Panc1 (cell line): Measurements from ENCODE around the gene HS3ST2. TPM values are rescaled to one million over a fixed set of nuclear protein-coding genes. Genes with fewer than 3 reads are reported as not detected.
"Not testable (repeated sequence)": the region's sequence is repeated elsewhere in the genome, so short reads cannot be mapped to it uniquely, and the experiment has no call there.

Source experiments
- ATAC-seq: fragments of 200-7000 bp; cut with Tn5 transposase; 2 replicates; pipeline ENCODE4 v1.9.1; 2020; ENCODE audit warnings: mild to moderate bottlenecking, moderate library complexity
- BruUV-seq: library from RNA; stranded (reverse); fragments of 400-500 nt; replicated peaks from 2 replicates; lab custom pipeline; 2021; lab: Mats Ljungman, UMichigan
- CTCF ChIA-PET: fragments of 300-600 bp; sonication (Branson Sonifier 250); formaldehyde crosslinking; loops from one replicate; lab custom pipeline; 2022; ENCODE audit warnings: antibody characterized with exemption; lab: Charles Lee
- POLR2A ChIA-PET: fragments of 300-600 bp; sonication (Branson Sonifier 250); formaldehyde crosslinking; loops from one replicate; lab custom pipeline; 2022; ENCODE audit warnings: antibody characterized with exemption; lab: Charles Lee
- DNase-seq: peaks from one replicate; pipeline ENCODE4 v3.0.0-alpha.2; 2010; ENCODE audit warnings: low read depth, low spot score
- H3K27ac ChIP-seq: 2 replicates; pipeline ENCODE4 v1.5.1; 2011; ENCODE audit warnings: mild to moderate bottlenecking, low read length, inconsistent platforms
- H3K27me3 ChIP-seq: fragments of 200-500 bp; sonication (Bioruptor generic); 2 replicates; pipeline ENCODE4 v1.6.0; 2014; ENCODE audit warnings: low read length, inconsistent platforms; ENCODE audit not compliant: control insufficient read depth, insufficient read depth
- H3K36me3 ChIP-seq: fragments of 200-500 bp; sonication (Bioruptor generic); 2 replicates; pipeline ENCODE4 v1.5.1; 2014; ENCODE audit warnings: inconsistent platforms, mild to moderate bottlenecking, low read length, moderate library complexity; ENCODE audit not compliant: control insufficient read depth, insufficient read depth
- H3K4me1 ChIP-seq: 2 replicates; pipeline ENCODE4 v1.5.1; 2011; ENCODE audit warnings: inconsistent platforms, mild to moderate bottlenecking, low read length, moderate library complexity; ENCODE audit not compliant: control insufficient read depth, insufficient read depth
- H3K4me3 ChIP-seq, 2 experiments: 2 replicates each; pipeline ENCODE4 v1.5.1; 2011 to 2012; ENCODE audit warnings: low read depth in 2 of 2, low read length in 2 of 2, mild to moderate bottlenecking in 2 of 2, inconsistent platforms in 1 of 2, moderate library complexity in 1 of 2
- H3K9me3 ChIP-seq: fragments of 200-500 bp; sonication (Bioruptor generic); 2 replicates; pipeline ENCODE4 v1.5.1; 2014; ENCODE audit warnings: low read depth, mild to moderate bottlenecking, inconsistent platforms, low read length, moderate library complexity; ENCODE audit not compliant: control insufficient read depth, insufficient read depth
- POLR2AphosphoS5 ChIP-seq: IDR thresholded peaks from 2 replicates; pipeline ENCODE4 v1.6.1; 2012; ENCODE audit warnings: mild to moderate bottlenecking, low read depth, low read length, moderate library complexity
- REST ChIP-seq, 2 experiments: IDR thresholded peaks; 2 replicates each; pipeline ENCODE4 v1.6.1; 2011 to 2012; ENCODE audit warnings: low read depth in 2 of 2, control low read depth in 1 of 2, low read length in 1 of 2, mild to moderate bottlenecking in 1 of 2, moderate library complexity in 1 of 2; ENCODE audit not compliant: insufficient read depth in 1 of 2
- SIN3A ChIP-seq: IDR thresholded peaks from 2 replicates; pipeline ENCODE4 v1.6.1; 2012; ENCODE audit warnings: low read depth, mild to moderate bottlenecking, low read length, moderate library complexity, borderline replicate concordance; ENCODE audit not compliant: insufficient read depth
- TCF7L2 ChIP-seq: IDR thresholded peaks from 2 replicates; pipeline ENCODE4 v1.6.1; 2011; ENCODE audit warnings: mild to moderate bottlenecking, low read depth, low read length, inconsistent platforms
- in situ Hi-C: cut with HindIII; loops from 2 replicates; pipeline ENCODE4 v1.10.0; 2016; ENCODE audit warnings: low sequenced_read_pairs, low pct_unique_long_range_greater_than_20kb
- intact Hi-C: fragments of 100-400 bp; cut with micrococcal nuclease; formaldehyde crosslinking; loops from one replicate; pipeline ENCODE4 v1.10.0; 2022; ENCODE audit not compliant: unreplicated experiment
- total RNA-seq: library from RNA; stranded (reverse); gene quantifications from one replicate; pipeline ENCODE4 v1.2.1, GENCODE V29; 2021; ENCODE audit not compliant: unreplicated experiment
- TF ChIP-seq, protein P1 (sequence below): fragments of 450-650 bp; IDR thresholded peaks from 2 replicates; pipeline ENCODE4 v1.5.1; 2017; ENCODE audit warnings: mild to moderate bottlenecking

HS3ST2 gene
- total RNA-seq, 1 experiment from 2014 or later, result not detected

GRCh38 chr16:22838681-22839080 is 24.7 kb downstream of the HS3ST2 start:
- no peak overlapping the region for H3K4me3 ChIP-seq
- DNase-seq (no peak), ATAC-seq (no peak)
- ChIA-PET CTCF (no interaction called here), POLR2A (no interaction called here)
- intact Hi-C loops (no loop called here), in situ Hi-C loops (no loop called here)
- H3K27me3 ChIP-seq, result peaks cover 22% of the 10 kb centered on the region
- H3K36me3 ChIP-seq, result no peaks in the 10 kb centered on the region
- TF ChIP-seq, protein P1, sequence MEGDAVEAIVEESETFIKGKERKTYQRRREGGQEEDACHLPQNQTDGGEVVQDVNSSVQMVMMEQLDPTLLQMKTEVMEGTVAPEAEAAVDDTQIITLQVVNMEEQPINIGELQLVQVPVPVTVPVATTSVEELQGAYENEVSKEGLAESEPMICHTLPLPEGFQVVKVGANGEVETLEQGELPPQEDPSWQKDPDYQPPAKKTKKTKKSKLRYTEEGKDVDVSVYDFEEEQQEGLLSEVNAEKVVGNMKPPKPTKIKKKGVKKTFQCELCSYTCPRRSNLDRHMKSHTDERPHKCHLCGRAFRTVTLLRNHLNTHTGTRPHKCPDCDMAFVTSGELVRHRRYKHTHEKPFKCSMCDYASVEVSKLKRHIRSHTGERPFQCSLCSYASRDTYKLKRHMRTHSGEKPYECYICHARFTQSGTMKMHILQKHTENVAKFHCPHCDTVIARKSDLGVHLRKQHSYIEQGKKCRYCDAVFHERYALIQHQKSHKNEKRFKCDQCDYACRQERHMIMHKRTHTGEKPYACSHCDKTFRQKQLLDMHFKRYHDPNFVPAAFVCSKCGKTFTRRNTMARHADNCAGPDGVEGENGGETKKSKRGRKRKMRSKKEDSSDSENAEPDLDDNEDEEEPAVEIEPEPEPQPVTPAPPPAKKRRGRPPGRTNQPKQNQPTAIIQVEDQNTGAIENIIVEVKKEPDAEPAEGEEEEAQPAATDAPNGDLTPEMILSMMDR, result no peak
- no peak for TF ChIP-seq REST (IDR thresholded peaks at IDR 0.05; ENCODE audit: insufficient read depth in 1 of 2, low read depth in 2 of 2, low read length in 1 of 2)
- TF ChIP-seq SIN3A, result no peak
- no peak for TF ChIP-seq POLR2AphosphoS5
- no peak for TF ChIP-seq TCF7L2
- H3K4me1 ChIP-seq, result no peaks in the 10 kb centered on the region
- no TSS peak for BruUV-seq
- H3K9me3 ChIP-seq, result no peaks in the 10 kb centered on the region
- no peak overlapping the region for H3K27ac ChIP-seq

DNA sequence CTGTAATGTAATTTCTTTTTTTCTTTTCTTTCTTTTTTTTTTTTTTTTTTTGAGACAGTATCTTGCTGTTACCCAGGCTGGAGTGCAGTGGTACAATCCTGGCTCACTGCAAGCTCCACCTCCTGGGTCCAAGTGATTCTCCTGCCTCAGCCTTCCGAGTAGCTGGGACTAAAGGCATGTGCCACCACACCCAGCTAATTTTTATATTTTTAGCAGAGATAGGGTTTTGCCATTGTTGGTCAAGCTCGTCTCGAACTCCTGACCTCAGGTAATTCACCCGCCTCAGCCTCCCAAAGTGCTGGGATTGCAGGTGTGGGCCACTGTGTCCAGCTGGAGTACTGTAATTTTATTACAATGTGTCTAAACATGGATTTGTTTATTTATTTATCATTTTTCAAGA is 28.1 kb downstream of the HS3ST2 start:
- ATAC-seq, H3K4me1 ChIP-seq, in situ Hi-C loops, DNase-seq, intact Hi-C loops, BruUV-seq, H3K27ac ChIP-seq, H3K4me3 ChIP-seq, H3K9me3 ChIP-seq, H3K36me3 ChIP-seq, CTCF ChIA-PET: not testable (repeated sequence)
- POLR2A ChIA-PET, result interaction anchor here (0.7 kb wide), 1 partner anchor 173 kb away, joined by 8 read pairs; no protein-coding TSS in a partner anchor
- peaks cover 16% of the 10 kb centered on the region for H3K27me3 ChIP-seq

- ATAC-seq (no peak), DNase-seq (no peak)
- peaks cover 14% of the 10 kb centered on the region for H3K27me3 ChIP-seq
- no peaks in the 10 kb centered on the region for H3K36me3 ChIP-seq
- BruUV-seq, result no TSS peak
- TF ChIP-seq TCF7L2 (no peak), REST (IDR thresholded peaks at IDR 0.05; ENCODE audit: insufficient read depth in 1 of 2, low read depth in 2 of 2, low read length in 1 of 2) (no peak), SIN3A (no peak), POLR2AphosphoS5 (no peak)
- TF ChIP-seq, protein P1, result no peak
- CTCF ChIA-PET, result no interaction called here
- in situ Hi-C loops, result no loop called here
- intact Hi-C loops, result no loop called here
- H3K27ac ChIP-seq, result no peak overlapping the region
- H3K9me3 ChIP-seq, result no peaks in the 10 kb centered on the region
- POLR2A ChIA-PET, result interaction anchor here (0.7 kb wide), 1 partner anchor 157 kb away, joined by 3 read pairs; no protein-coding TSS in a partner anchor
- H3K4me1 ChIP-seq, result no peaks in the 10 kb centered on the region
- H3K4me3 ChIP-seq, result no peak overlapping the region
Observed at GRCh38 chr16:22843122-22843521, 29.2 kb downstream of the HS3ST2 start.
